Peyer's patch (tissue), 4 donors: ENCODE data around the gene AKT3. TPM values are rescaled to one million over a fixed set of nuclear protein-coding genes. Genes with fewer than 3 reads are reported as not detected.
A peak's percentile ranks its signal among the peaks of the same experiment; 100 is the strongest.

Source experiments
- DNase-seq, 3 donors: peaks; one replicate each; pipeline ENCODE4 v3.0.0-alpha.2; 2017 to 2019
- H3K27ac ChIP-seq, 4 donors: fragments of 200-600 bp; sonication (generic); one replicate each; pipeline ENCODE4 v1.5.1; 2016 to 2019
- H3K27me3 ChIP-seq, 2 donors: fragments of 200-600 bp; sonication (generic); one replicate each; pipeline ENCODE4 v1.5.1; 2019
- H3K36me3 ChIP-seq, 3 donors: fragments of 200-600 bp; sonication (generic); one replicate each; pipeline ENCODE4 v1.5.1; 2016 to 2019
- H3K4me1 ChIP-seq, 4 donors: fragments of 200-600 bp; sonication (generic); one replicate each; pipeline ENCODE4 v1.5.1; 2016 to 2019
- H3K4me3 ChIP-seq, 4 donors: fragments of 200-600 bp; sonication (generic); 1 replicate in 3 of 4; 2 replicates in 1 of 4; pipeline ENCODE4 v1.5.1; 2016 to 2019; ENCODE audit warnings: mild to moderate bottlenecking in 1 of 4
- H3K9me3 ChIP-seq, 4 donors: fragments of 200-600 bp; sonication (generic); one replicate each; pipeline ENCODE4 v1.5.1; 2016 to 2019; ENCODE audit warnings: mild to moderate bottlenecking in 1 of 4
- POLR2A ChIP-seq, 2 donors: fragments of 450-650 bp; IDR thresholded peaks; one replicate each; pipeline ENCODE4 v1.5.1; 2017; ENCODE audit warnings: antibody characterized with exemption in 2 of 2, mild to moderate bottlenecking in 2 of 2, moderate library complexity in 2 of 2
- total RNA-seq, 4 donors: library from RNA; depleted of rRNA; stranded (reverse); fragments of >200 nt; gene quantifications; one replicate each; pipeline ENCODE4 v1.1.0, GENCODE V29; 2016
- TF ChIP-seq, protein P1 (sequence below), 6 experiments: fragments of 450-650 bp in 4 of 6; fragments of 200-600 bp in 2 of 6; sonication (generic) in 1 of 6; IDR thresholded peaks; one replicate each; pipeline ENCODE4 v1.5.1; 2017 to 2019; ENCODE audit warnings: antibody characterized with exemption in 6 of 6, mild to moderate bottlenecking in 3 of 6, moderate library complexity in 1 of 6

The AKT3 gene
- total RNA-seq, 4 donors from 2014 or later = 4.4 to 71.8 (median 15.2) TPM

- Histone ChIP-seq H3K4me1 (no peaks in the 10 kb centered on the region), H3K9me3 (no peaks in the 10 kb centered on the region), H3K27me3 (no peaks in the 10 kb centered on the region), H3K27ac (no peak overlapping the region), H3K4me3 (no peak overlapping the region), H3K36me3 (no peaks in the 10 kb centered on the region)
- TF ChIP-seq, protein P1, sequence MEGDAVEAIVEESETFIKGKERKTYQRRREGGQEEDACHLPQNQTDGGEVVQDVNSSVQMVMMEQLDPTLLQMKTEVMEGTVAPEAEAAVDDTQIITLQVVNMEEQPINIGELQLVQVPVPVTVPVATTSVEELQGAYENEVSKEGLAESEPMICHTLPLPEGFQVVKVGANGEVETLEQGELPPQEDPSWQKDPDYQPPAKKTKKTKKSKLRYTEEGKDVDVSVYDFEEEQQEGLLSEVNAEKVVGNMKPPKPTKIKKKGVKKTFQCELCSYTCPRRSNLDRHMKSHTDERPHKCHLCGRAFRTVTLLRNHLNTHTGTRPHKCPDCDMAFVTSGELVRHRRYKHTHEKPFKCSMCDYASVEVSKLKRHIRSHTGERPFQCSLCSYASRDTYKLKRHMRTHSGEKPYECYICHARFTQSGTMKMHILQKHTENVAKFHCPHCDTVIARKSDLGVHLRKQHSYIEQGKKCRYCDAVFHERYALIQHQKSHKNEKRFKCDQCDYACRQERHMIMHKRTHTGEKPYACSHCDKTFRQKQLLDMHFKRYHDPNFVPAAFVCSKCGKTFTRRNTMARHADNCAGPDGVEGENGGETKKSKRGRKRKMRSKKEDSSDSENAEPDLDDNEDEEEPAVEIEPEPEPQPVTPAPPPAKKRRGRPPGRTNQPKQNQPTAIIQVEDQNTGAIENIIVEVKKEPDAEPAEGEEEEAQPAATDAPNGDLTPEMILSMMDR (IDR thresholded peaks at IDR 0.05) = no peak
- no peak for TF ChIP-seq POLR2A (IDR thresholded peaks at IDR 0.05)
- DNase-seq = no peak
Measured at GRCh38 chr1:243489681-243490546, 360.1 kb downstream of the AKT3 start.

DNA sequence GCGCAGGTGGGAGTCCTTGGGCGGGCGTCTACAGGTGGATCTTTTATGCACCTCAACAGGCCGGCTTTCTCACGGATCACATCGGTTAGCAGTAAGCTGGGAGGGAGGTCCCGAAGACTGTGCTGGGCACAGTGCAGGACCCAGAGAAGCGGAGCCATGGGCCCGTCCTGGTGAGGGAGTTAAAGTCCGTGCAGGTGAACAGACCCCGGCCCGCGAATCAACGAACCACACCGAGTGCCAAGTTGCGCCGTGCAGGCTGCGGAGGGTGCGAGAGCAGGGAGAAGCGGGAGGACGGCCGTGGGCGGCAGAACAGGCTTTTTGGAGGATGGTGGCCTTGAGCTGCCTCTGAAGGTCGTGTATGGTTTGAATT lies 360.9 kb downstream of the AKT3 start:
- Histone ChIP-seq H3K27me3 (no peaks in the 10 kb centered on the region), H3K36me3 (no peaks in the 10 kb centered on the region), H3K9me3 (no peaks in the 10 kb centered on the region), H3K4me3 (no peak overlapping the region), H3K27ac (no peak overlapping the region), H3K4me1 (no peaks in the 10 kb centered on the region)
- no peak for DNase-seq
- TF ChIP-seq POLR2A (IDR thresholded peaks at IDR 0.05) = no peak
- TF ChIP-seq, protein P1 (IDR thresholded peaks at IDR 0.05) = no peak

- Histone ChIP-seq H3K9me3 (no peaks in the 10 kb centered on the region), H3K4me3 (no peak overlapping the region), H3K36me3 (no peaks in the 10 kb centered on the region), H3K4me1 (no peaks in the 10 kb centered on the region), H3K27ac (no peak overlapping the region), H3K27me3 (no peaks in the 10 kb centered on the region)
- no peak for DNase-seq
- TF ChIP-seq, protein P1 (IDR thresholded peaks at IDR 0.05) = no peak
- no peak for TF ChIP-seq POLR2A (IDR thresholded peaks at IDR 0.05)
Measured at GRCh38 chr1:243488459-243489157, 361.4 kb downstream of the AKT3 start.

GRCh38 chr1:243487649-243488227 lies 362.3 kb downstream of the AKT3 start:
- Histone ChIP-seq H3K27ac (no peak overlapping the region), H3K27me3 (no peaks in the 10 kb centered on the region), H3K4me1 (peaks cover 0 to 8% (median 3%) of the 10 kb centered on the region in 4 donors), H3K4me3 (peak overlapping the region in 1 of 4 donors; percentile 28), H3K36me3 (no peaks in the 10 kb centered on the region), H3K9me3 (no peaks in the 10 kb centered on the region)
- peak in 1 of 3 donors; percentile 55 for DNase-seq
- TF ChIP-seq POLR2A (IDR thresholded peaks at IDR 0.05) = no peak
- TF ChIP-seq, protein P1 (IDR thresholded peaks at IDR 0.05) = no peak

- H3K27ac ChIP-seq = no peak overlapping the region
- H3K36me3 ChIP-seq = no peaks in the 10 kb centered on the region
- peaks cover 0 to 13% (median 6%) of the 10 kb centered on the region in 4 donors for H3K4me1 ChIP-seq
- TF ChIP-seq POLR2A (IDR thresholded peaks at IDR 0.05) = no peak
- TF ChIP-seq, protein P1 (IDR thresholded peaks at IDR 0.05) = no peak
- H3K9me3 ChIP-seq = no peaks in the 10 kb centered on the region
- no peak for DNase-seq
- H3K27me3 ChIP-seq = no peaks in the 10 kb centered on the region
- H3K4me3 ChIP-seq = no peak overlapping the region
Measured at GRCh38 chr1:243487036-243487648, 362.9 kb downstream of the AKT3 start.
